Endothelial cell of umbilical vein (primary cell): ENCODE measurements around the gene CLN6. TPM values are rescaled to one million over a fixed set of nuclear protein-coding genes. Genes with fewer than 3 reads are reported as not detected.

ENCODE experiments used
- BruUV-seq: library from RNA; stranded (reverse); fragments of 400-500 nt; replicated peaks from 2 replicates; lab custom pipeline; 2021; lab: Mats Ljungman, UMichigan
- CTCF ChIA-PET: fragments of 300-600, 350-600 bp; sonication (Branson Sonifier 250); formaldehyde crosslinking; loops from one replicate; lab custom pipeline; 2021; ENCODE audit warnings: antibody characterized with exemption, inconsistent platforms; lab: Charles Lee
- POLR2A ChIA-PET: fragments of 300-600, 350-600 bp; sonication (Branson Sonifier 250); formaldehyde crosslinking; loops from one replicate; lab custom pipeline; 2021; ENCODE audit warnings: antibody characterized with exemption, inconsistent platforms; lab: Charles Lee
- DNase-seq: peaks from one replicate; pipeline ENCODE4 v3.0.0-alpha.2; 2011; ENCODE audit warnings: low read depth, low spot score
- FAIRE-seq: peaks from 2 replicates; lab custom pipeline; 2011; peaks lifted over from hg19 to GRCh38; lab: Jason Lieb, UNC
- H2AFZ ChIP-seq: 2 replicates; pipeline ENCODE4 v1.6.0; 2012; ENCODE audit warnings: low read depth, low read length, control low read depth, inconsistent platforms
- H3K27ac ChIP-seq: 2 replicates; pipeline ENCODE4 v1.5.1; 2011; ENCODE audit warnings: low read depth, mild to moderate bottlenecking, control low read depth, low read length, moderate library complexity; ENCODE audit not compliant: insufficient read depth
- H3K27me3 ChIP-seq, 2 experiments: 2 replicates each; pipeline versions ENCODE4 v1.6.0 to v1.6.1; 2011; ENCODE audit warnings: low read length in 2 of 2, mixed read lengths in 1 of 2; ENCODE audit not compliant: control insufficient read depth in 2 of 2, insufficient read depth in 2 of 2
- H3K36me3 ChIP-seq, 2 experiments: 2 replicates in 1 of 2; 3 replicates in 1 of 2; pipeline ENCODE4 v1.5.1; 2011; ENCODE audit warnings: low read length in 2 of 2, mild to moderate bottlenecking in 1 of 2, moderate library complexity in 1 of 2; ENCODE audit not compliant: control insufficient read depth in 2 of 2, insufficient read depth in 2 of 2; ENCODE audit errors: extremely low read depth in 1 of 2
- H3K4me1 ChIP-seq: 3 replicates; pipeline ENCODE4 v1.5.1; 2011; ENCODE audit warnings: mild to moderate bottlenecking, low read length; ENCODE audit not compliant: control insufficient read depth, insufficient read depth; ENCODE audit errors: extremely low read depth
- H3K4me2 ChIP-seq: 2 replicates; pipeline ENCODE4 v1.6.1; 2011; ENCODE audit warnings: low read length, control low read depth, mixed read lengths; ENCODE audit not compliant: insufficient read depth
- H3K4me3 ChIP-seq, 3 experiments: fragments of 200-600 bp in 1 of 3; sonication (generic), shearing (Covaris generic) in 1 of 3; replicated peaks in 1 of 3; 2 replicates each; pipeline ENCODE4 v1.5.1; 2011 to 2016; ENCODE audit warnings: control low read depth in 3 of 3, low read length in 3 of 3, mild to moderate bottlenecking in 2 of 3, inconsistent platforms in 1 of 3, low read depth in 1 of 3, moderate library complexity in 1 of 3; ENCODE audit not compliant: insufficient read depth in 1 of 3
- H3K79me2 ChIP-seq: 2 replicates; pipeline ENCODE4 v1.6.0; 2012; ENCODE audit warnings: low read length, inconsistent platforms; ENCODE audit not compliant: control insufficient read depth, insufficient read depth
- H3K9ac ChIP-seq: replicated peaks from 2 replicates; pipeline ENCODE3; 2011; ENCODE audit warnings: low read length, control low read depth; ENCODE audit not compliant: insufficient read depth; ENCODE audit errors: extremely low read depth
- H3K9me1 ChIP-seq: replicated peaks from 3 replicates; pipeline ENCODE4 v1.6.0; 2011; ENCODE audit warnings: mild to moderate bottlenecking, low read length; ENCODE audit not compliant: control insufficient read depth, insufficient read depth; ENCODE audit errors: extremely low read depth
- H3K9me3 ChIP-seq: replicated peaks from 2 replicates; pipeline ENCODE4 v1.5.1; 2012; ENCODE audit warnings: low read length, inconsistent platforms; ENCODE audit not compliant: control insufficient read depth, insufficient read depth
- H4K20me1 ChIP-seq: replicated peaks from 2 replicates; pipeline ENCODE3; 2011; ENCODE audit warnings: mild to moderate bottlenecking, low read length; ENCODE audit not compliant: control insufficient read depth, insufficient read depth; ENCODE audit errors: extremely low read depth
- CTCF ChIP-seq, 2 donors: IDR thresholded peaks; 1 replicate in 1 of 2; 2 replicates in 1 of 2; pipeline ENCODE4 v1.5.1; 2011; ENCODE audit warnings: low read length in 2 of 2, mild to moderate bottlenecking in 2 of 2, moderate library complexity in 2 of 2, control low read depth in 1 of 2, inconsistent platforms in 1 of 2, low read depth in 1 of 2; ENCODE audit not compliant: insufficient read depth in 1 of 2; ENCODE audit errors: extremely low read depth in 1 of 2
- EZH2 ChIP-seq: IDR thresholded peaks from 2 replicates; pipeline ENCODE4 v1.6.1; 2012; ENCODE audit warnings: borderline replicate concordance, low read depth, mild to moderate bottlenecking, moderate library complexity, low read length, inconsistent platforms; ENCODE audit not compliant: severe bottlenecking
- FOS ChIP-seq: IDR thresholded peaks from 2 replicates; pipeline ENCODE4 v1.6.1; 2011; ENCODE audit warnings: mild to moderate bottlenecking, low read length, moderate library complexity, borderline replicate concordance; ENCODE audit not compliant: insufficient read depth
- GATA2 ChIP-seq: IDR thresholded peaks from 2 replicates; pipeline ENCODE4 v1.7.0; 2011; ENCODE audit warnings: low read depth, mild to moderate bottlenecking, moderate library complexity, mixed read lengths, low read length; ENCODE audit not compliant: insufficient read length, insufficient read depth
- JUN ChIP-seq: IDR thresholded peaks from 2 replicates; pipeline ENCODE4 v1.6.1; 2011; ENCODE audit warnings: borderline replicate concordance, low read depth; ENCODE audit not compliant: insufficient read length, insufficient read depth
- MAX ChIP-seq: IDR thresholded peaks from 2 replicates; pipeline ENCODE4 v1.6.1; 2011; ENCODE audit not compliant: insufficient read depth, insufficient read length
- MYC ChIP-seq: IDR thresholded peaks from one replicate; pipeline ENCODE4 v1.6.1; 2011; ENCODE audit warnings: mild to moderate bottlenecking, low read depth, low read length
- POLR2A ChIP-seq: IDR thresholded peaks from 2 replicates; pipeline ENCODE4 v1.6.1; 2012; ENCODE audit warnings: low read depth, mild to moderate bottlenecking, control low read depth, low read length
- POLR2AphosphoS5 ChIP-seq: IDR thresholded peaks from 2 replicates; pipeline ENCODE4 v1.6.1; 2012; ENCODE audit warnings: low read depth, mild to moderate bottlenecking, control low read depth, low read length, moderate library complexity; ENCODE audit not compliant: insufficient read depth
- dilution Hi-C: fragments of 300-500 bp; cut with MboI; formaldehyde crosslinking; loops from one replicate; pipeline ENCODE4 v1.15.0; 2019; ENCODE audit warnings: low sequenced_read_pairs; ENCODE audit not compliant: extremely low pct_ligation_motif_present
- intact Hi-C: fragments of 100-400 bp; cut with micrococcal nuclease; formaldehyde crosslinking; loops from one replicate; pipeline ENCODE4 v1.10.0; 2022
- polyA plus RNA-seq, 4 experiments: library from polyadenylated mRNA; depleted of rRNA in 3 of 4; stranded (reverse) in 3 of 4; unstranded in 1 of 4; fragments of >200 nt; gene quantifications; 2 replicates each; pipeline versions ENCODE4 v1.2.1 to v1.2.3, GENCODE V29; 2011 to 2012; ENCODE audit warnings: missing spikeins in 1 of 4
- total RNA-seq: library from RNA; stranded (reverse); gene quantifications from 2 replicates; pipeline ENCODE4 v1.2.3, GENCODE V29; 2021

The CLN6 gene
- total and polyA plus RNA-seq, 2 donors (not counting 3 experiments of a cell fraction or from before 2014, with no cell fraction given): 53.9 to 75.5 TPM

GRCh38 chr15:68188647-68189046 is 40.9 kb downstream of the CLN6 start:
- intact Hi-C loops: no loop called here
- Histone ChIP-seq H3K36me3 (peaks cover 15% of the 10 kb centered on the region in 2 experiments), H3K79me2 (no peaks in the 10 kb centered on the region), H2AFZ (no peak overlapping the region), H3K27ac (no peak overlapping the region), H3K9ac (no peak overlapping the region), H3K4me1 (no peaks in the 10 kb centered on the region), H3K9me1 (no peaks in the 10 kb centered on the region), H4K20me1 (no peaks in the 10 kb centered on the region), H3K9me3 (no peaks in the 10 kb centered on the region), H3K4me2 (no peak overlapping the region), H3K4me3 (no peak overlapping the region), H3K27me3 (no peaks in the 10 kb centered on the region)
- no peak for FAIRE-seq
- ChIA-PET POLR2A (no interaction called here), CTCF (no interaction called here)
- dilution Hi-C loops: no loop called here
- TF ChIP-seq CTCF (IDR thresholded peaks at IDR 0.05; ENCODE audit: extremely low read depth in 1 of 2, insufficient read depth in 1 of 2, low read depth in 1 of 2, low read length in 2 of 2): no peak
- no peak for TF ChIP-seq EZH2
- TF ChIP-seq JUN: no peak
- TF ChIP-seq POLR2A: no peak
- no peak for TF ChIP-seq MYC
- no peak for TF ChIP-seq POLR2AphosphoS5
- no peak for TF ChIP-seq GATA2
- TF ChIP-seq FOS: no peak
- no peak for TF ChIP-seq MAX
- no peak for DNase-seq
- BruUV-seq: no TSS peak
